Small intestine (tissue), 7 donors: ENCODE results near the gene ZNF521. TPM values are rescaled to one million over a fixed set of nuclear protein-coding genes. Genes with fewer than 3 reads are reported as not detected.

Experiments used
- DNase-seq, 2 donors: peaks; one replicate each; pipeline versions ENCODE4 v3.0.0 to v3.0.0-alpha.2; 2013
- FAIRE-seq: peaks from 2 replicates; lab custom pipeline; 2012; peaks lifted over from hg19 to GRCh38; lab: Jason Lieb, UNC
- H3K27ac ChIP-seq, 3 donors: one replicate each; pipeline ENCODE4 v1.5.1; 2013; ENCODE audit warnings: low read length in 2 of 3, mild to moderate bottlenecking in 2 of 3, control low read depth in 1 of 3, inconsistent platforms in 1 of 3, low read depth in 1 of 3, moderate library complexity in 1 of 3
- H3K27me3 ChIP-seq, 3 donors: one replicate each; pipeline ENCODE4 v1.6.1; 2013; ENCODE audit warnings: low read length in 3 of 3, inconsistent platforms in 1 of 3; ENCODE audit not compliant: control insufficient read depth in 3 of 3, insufficient read depth in 3 of 3
- H3K36me3 ChIP-seq, 3 donors: one replicate each; pipeline ENCODE4 v1.6.1; 2013; ENCODE audit warnings: low read length in 3 of 3, inconsistent platforms in 1 of 3, low read depth in 1 of 3, mild to moderate bottlenecking in 1 of 3, moderate library complexity in 1 of 3; ENCODE audit not compliant: control insufficient read depth in 3 of 3, insufficient read depth in 2 of 3
- H3K4me1 ChIP-seq, 3 donors: one replicate each; pipeline ENCODE4 v1.6.1; 2013; ENCODE audit warnings: low read length in 2 of 3, inconsistent platforms in 1 of 3, low read depth in 1 of 3, mild to moderate bottlenecking in 1 of 3, moderate library complexity in 1 of 3; ENCODE audit not compliant: control insufficient read depth in 3 of 3, insufficient read depth in 2 of 3
- H3K4me3 ChIP-seq, 3 donors: one replicate each; pipeline ENCODE4 v1.5.1; 2013; ENCODE audit warnings: low read length in 3 of 3, control low read depth in 1 of 3, inconsistent platforms in 1 of 3, low read depth in 1 of 3, mild to moderate bottlenecking in 1 of 3, moderate library complexity in 1 of 3
- H3K9me3 ChIP-seq, 2 donors: one replicate each; pipeline ENCODE4 v1.6.1; 2013; ENCODE audit warnings: low read depth in 1 of 2, low read length in 1 of 2; ENCODE audit not compliant: control insufficient read depth in 2 of 2, insufficient read depth in 1 of 2
- WGBS, 3 donors: extraction: QIAGEN DNeasy Blood & Tissue Kit; methylation state at CpG; one replicate each; pipeline ENCODE4 v1.1.7; 2013; 5-methylcytosine and 5-hydroxymethylcytosine counted together
- polyA plus RNA-seq, 4 donors: library from polyadenylated mRNA; stranded (reverse) in 3 of 4; unstranded in 1 of 4; fragments of 200-250 nt in 3 of 4; fragments of 120-200 nt in 1 of 4; gene quantifications; one replicate each; pipeline versions ENCODE4 v1.2.1 to v1.2.3, GENCODE V29; 2013
- donor health status: healthy with polysubstance abuse.
- donor health status: control.
- donor health status: control.
- donor health status: Bipolar disorder and iron deficiency.
- donor health status: healthy.

Gene ZNF521
- polyA plus RNA-seq, 4 donors: 3.5 to 5.5 (median 3.9) TPM; not detected in 1

DNA sequence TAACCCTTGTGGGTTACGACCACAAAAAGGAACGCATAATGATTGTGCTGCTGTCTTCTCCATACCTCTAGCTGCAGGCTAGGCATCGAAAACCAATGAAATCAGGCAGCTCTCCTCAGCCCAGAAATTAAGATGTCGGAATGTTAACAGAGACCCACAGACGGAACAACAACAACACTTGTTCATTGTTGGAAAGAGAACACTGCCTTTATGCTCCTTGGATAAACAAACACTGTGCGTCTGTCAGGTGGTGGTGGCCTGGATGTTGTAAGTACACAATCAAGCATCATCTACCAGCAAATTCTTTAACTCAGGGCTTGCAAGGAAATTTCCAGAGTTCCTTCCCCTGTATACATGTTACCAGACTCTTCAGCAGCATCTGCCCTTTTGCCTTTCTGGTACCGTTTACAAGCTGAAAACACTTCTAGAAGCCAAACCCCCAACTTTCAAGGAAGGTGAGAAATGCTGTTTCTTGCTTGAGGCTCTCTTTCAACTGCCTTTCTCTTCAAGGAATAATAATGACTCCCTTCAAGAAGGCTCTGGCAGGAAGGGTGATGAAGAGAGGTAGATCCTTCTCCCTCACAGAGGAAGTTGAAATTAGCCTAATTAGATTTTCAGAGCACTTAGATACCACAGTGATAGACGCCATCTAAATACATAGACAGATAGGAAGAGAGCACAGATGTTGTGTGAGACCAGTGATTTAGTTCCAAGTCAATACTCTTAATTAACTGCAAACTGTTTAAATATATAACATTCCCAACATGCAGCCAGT is 332.7 kb downstream of the ZNF521 start:
- Histone ChIP-seq H3K4me3 (no peak overlapping the region), H3K27ac (no peak overlapping the region), H3K27me3 (peaks cover 0 to 9% (median 0%) of the 10 kb centered on the region in 3 donors), H3K36me3 (no peaks in the 10 kb centered on the region), H3K9me3 (no peaks in the 10 kb centered on the region), H3K4me1 (no peaks in the 10 kb centered on the region)
- DNase-seq (no peak), FAIRE-seq (no peak)
- 60 to 76% (median 61%) methylated on average over 8 of the region's 8 CpGs for whole genome bisulfite sequencing, 3 donors

DNA sequence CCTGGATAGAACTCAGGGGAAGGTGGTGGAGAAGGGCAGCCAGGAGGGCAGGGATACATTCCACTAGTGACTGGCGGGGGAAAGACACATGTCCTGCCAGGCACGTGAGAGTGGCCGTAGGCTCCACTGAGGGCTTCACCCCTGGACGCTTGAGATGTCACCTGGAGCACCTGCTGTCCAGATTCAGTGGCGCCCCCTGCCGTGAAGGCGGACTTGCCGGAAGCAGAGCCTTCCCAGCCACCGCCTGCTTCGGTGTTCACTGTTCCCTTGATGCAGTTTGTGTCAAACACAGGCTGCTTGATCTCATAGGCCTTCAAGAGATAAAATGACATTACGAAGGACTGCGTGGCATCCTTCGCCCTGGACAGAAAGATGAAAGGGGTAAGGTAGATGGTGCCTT is 335.3 kb downstream of the ZNF521 start:
- H3K27ac ChIP-seq: no peak overlapping the region
- no peak for FAIRE-seq
- no peak overlapping the region for H3K4me3 ChIP-seq
- no peak for DNase-seq
- 90 to 95% (median 94%) methylated on average over 13 of the region's 13 CpGs for WGBS, 3 donors
- H3K4me1 ChIP-seq: no peaks in the 10 kb centered on the region
- no peaks in the 10 kb centered on the region for H3K36me3 ChIP-seq
- no peaks in the 10 kb centered on the region for H3K9me3 ChIP-seq
- peaks cover 0 to 9% (median 0%) of the 10 kb centered on the region in 3 donors for H3K27me3 ChIP-seq

GRCh38 chr18:25016181-25016580 is 335.8 kb downstream of the ZNF521 start:
- no peak for DNase-seq
- Histone ChIP-seq H3K4me3 (no peak overlapping the region), H3K9me3 (no peaks in the 10 kb centered on the region), H3K36me3 (no peaks in the 10 kb centered on the region), H3K27me3 (peaks cover 0 to 9% (median 0%) of the 10 kb centered on the region in 3 donors), H3K27ac (no peak overlapping the region), H3K4me1 (no peaks in the 10 kb centered on the region)
- no peak for FAIRE-seq
- WGBS, 3 donors: 87 to 92% (median 90%) methylated on average over 17 of the region's 17 CpGs
